DND-41 (cell line): Measurements from ENCODE around the gene ZFYVE28.

Source experiments
- CTCF ChIP-seq: IDR thresholded peaks from 2 replicates; pipeline ENCODE4 v1.5.1; 2012; ENCODE audit warnings: borderline replicate concordance, low read length, moderate library complexity, mild to moderate bottlenecking; ENCODE audit not compliant: poor library complexity, severe bottlenecking; ENCODE audit errors: extremely low read depth
- EZH2 ChIP-seq: IDR thresholded peaks from 3 replicates; pipeline ENCODE4 v1.6.1; 2012; ENCODE audit warnings: borderline replicate concordance, low read depth, mild to moderate bottlenecking, moderate library complexity, low read length, inconsistent platforms; ENCODE audit not compliant: severe bottlenecking

- TF ChIP-seq EZH2, result no peak
- no peak for TF ChIP-seq CTCF
Measured at GRCh38 chr4:2368746-2369437, 49.6 kb downstream of the ZFYVE28 start.
